GM12874 (cell line): ENCODE results near the gene MMP2.

ENCODE experiments used
- CTCF ChIP-seq: IDR thresholded peaks from 2 replicates; pipeline ENCODE4 v1.5.1; 2011; ENCODE audit warnings: low read depth, mild to moderate bottlenecking, control low read depth, low read length, moderate library complexity; ENCODE audit not compliant: insufficient read depth

MMP2 gene

GRCh38 chr16:55495616-55496289 lies 16.8 kb downstream of the MMP2 start:
- no peak for TF ChIP-seq CTCF

DNA sequence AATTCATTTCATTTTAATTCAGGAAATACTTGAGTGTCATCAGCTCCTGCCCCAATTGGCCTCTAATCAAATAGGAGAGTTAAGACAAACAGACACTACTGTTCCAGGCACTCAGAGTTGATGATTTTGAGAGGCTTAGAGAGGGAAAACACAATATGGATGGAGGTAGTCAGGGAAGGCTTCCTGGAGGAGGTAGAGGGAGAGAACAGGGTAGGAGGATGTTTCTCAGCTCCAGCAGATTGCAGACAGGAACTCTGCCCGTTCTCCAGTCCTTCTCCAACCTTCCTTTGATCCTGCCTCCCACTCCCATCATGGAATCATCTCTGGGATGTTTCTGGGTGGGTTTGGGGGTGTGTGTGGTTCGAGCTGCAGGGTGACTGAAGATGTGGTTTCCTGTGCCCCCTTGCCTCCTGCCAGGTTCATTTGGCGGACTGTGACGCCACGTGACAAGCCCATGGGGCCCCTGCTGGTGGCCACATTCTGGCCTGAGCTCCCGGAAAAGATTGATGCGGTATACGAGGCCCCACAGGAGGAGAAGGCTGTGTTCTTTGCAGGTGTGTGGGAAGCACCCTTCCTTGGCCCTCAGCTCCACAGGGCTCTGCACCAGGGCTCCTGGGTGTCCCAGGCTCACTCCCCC lies 17.6 kb downstream of the MMP2 start:
- TF ChIP-seq CTCF = no peak

DNA sequence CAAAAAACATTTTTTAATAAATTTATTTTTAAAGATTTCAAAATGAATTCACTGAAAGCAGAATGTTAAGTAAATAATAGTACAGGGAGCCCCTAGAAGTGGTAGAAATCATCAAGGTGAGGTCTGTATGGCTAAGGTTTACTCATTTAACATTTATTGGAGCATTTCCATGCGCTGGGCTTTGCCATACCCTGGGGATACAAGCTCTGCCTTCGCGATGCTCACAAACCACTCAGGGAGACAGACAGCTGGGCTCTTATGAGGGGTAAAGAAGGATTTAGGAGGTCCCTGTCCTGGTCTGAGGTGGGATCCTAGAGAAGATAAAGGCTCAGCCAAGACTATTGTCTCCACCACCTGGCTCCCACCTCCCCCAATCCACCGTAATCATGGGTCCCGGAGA lies 18.6 kb downstream of the MMP2 start:
- no peak for TF ChIP-seq CTCF

DNA sequence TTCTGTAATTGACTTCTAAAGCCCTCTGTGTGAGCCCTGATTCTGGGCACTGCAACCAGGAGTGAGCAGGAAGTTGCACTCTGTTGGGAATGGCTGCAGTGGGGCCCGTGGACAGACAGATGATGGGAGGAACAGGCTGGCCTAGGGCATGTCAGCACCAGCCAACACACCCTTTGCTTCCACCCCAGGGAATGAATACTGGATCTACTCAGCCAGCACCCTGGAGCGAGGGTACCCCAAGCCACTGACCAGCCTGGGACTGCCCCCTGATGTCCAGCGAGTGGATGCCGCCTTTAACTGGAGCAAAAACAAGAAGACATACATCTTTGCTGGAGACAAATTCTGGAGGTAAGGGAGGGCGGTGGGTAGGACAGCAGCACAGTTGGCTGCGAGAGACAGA lies 19.1 kb downstream of the MMP2 start:
- TF ChIP-seq CTCF = no peak

GRCh38 chr16:55499281-55499680 lies 20.3 kb downstream of the MMP2 start:
- no peak for TF ChIP-seq CTCF

- no peak for TF ChIP-seq CTCF
Measured at GRCh38 chr16:55499951-55500529, 21.0 kb downstream of the MMP2 start.

GRCh38 chr16:55500530-55501011 lies 21.6 kb downstream of the MMP2 start:
- no peak for TF ChIP-seq CTCF
